HL-60 (cell line): ENCODE results near the gene VAV2.

Source experiments
- CTCF ChIP-seq: IDR thresholded peaks from one replicate; pipeline ENCODE4 v1.5.1; 2011; ENCODE audit warnings: low read length, control low read depth, inconsistent platforms; ENCODE audit not compliant: insufficient read depth
- TF ChIP-seq, protein P1 (sequence below): IDR thresholded peaks from 2 replicates; pipeline ENCODE4 v1.6.1; 2012; ENCODE audit warnings: low read depth; ENCODE audit not compliant: insufficient replicate concordance

DNA sequence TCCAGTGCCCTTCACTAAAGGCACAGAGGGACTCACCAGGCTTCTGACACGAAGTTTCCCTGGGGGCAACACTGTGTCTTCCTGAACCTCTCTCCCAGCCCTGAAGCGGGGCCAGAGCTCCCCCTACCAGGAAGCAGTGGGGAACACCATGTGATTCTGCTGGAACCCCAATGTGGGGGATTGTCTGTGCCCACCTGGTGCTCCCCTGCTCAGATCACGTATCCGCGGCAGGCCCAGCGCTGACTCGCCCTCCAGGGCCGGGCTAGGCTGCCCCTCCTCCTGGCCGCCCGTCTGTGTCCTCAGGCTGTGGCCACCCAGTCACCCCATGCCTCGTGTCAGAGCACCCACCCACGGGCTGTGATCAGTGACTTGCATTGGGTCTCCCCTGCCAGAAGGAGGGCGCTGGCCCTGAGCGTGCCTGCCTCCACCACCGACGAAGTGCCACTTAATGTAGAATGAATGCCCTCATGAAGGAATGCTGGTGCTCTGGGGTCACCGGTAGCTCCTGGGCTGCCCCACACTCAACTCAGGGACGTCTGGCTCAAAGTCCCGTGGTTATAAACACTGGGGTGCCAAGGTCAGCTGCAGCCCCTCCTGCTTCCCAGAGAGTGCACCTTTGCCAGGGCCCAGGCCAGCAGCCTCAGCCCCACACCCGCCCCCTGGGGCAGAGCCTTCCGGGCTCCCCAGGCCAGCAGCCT, 276.1 kb downstream of the VAV2 start:
- no peak for TF ChIP-seq CTCF
- TF ChIP-seq, protein P1, sequence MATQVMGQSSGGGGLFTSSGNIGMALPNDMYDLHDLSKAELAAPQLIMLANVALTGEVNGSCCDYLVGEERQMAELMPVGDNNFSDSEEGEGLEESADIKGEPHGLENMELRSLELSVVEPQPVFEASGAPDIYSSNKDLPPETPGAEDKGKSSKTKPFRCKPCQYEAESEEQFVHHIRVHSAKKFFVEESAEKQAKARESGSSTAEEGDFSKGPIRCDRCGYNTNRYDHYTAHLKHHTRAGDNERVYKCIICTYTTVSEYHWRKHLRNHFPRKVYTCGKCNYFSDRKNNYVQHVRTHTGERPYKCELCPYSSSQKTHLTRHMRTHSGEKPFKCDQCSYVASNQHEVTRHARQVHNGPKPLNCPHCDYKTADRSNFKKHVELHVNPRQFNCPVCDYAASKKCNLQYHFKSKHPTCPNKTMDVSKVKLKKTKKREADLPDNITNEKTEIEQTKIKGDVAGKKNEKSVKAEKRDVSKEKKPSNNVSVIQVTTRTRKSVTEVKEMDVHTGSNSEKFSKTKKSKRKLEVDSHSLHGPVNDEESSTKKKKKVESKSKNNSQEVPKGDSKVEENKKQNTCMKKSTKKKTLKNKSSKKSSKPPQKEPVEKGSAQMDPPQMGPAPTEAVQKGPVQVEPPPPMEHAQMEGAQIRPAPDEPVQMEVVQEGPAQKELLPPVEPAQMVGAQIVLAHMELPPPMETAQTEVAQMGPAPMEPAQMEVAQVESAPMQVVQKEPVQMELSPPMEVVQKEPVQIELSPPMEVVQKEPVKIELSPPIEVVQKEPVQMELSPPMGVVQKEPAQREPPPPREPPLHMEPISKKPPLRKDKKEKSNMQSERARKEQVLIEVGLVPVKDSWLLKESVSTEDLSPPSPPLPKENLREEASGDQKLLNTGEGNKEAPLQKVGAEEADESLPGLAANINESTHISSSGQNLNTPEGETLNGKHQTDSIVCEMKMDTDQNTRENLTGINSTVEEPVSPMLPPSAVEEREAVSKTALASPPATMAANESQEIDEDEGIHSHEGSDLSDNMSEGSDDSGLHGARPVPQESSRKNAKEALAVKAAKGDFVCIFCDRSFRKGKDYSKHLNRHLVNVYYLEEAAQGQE: no peak
